ENCODE measurements around the gene SPARCL1. TPM values are rescaled to one million over a fixed set of nuclear protein-coding genes. Genes with fewer than 3 reads are reported as not detected.

Gene SPARCL1
- polyA plus RNA-seq, 1 donor (not counting 4 experiments of a cell fraction or from before 2014, with no cell fraction given): not detected

DNA sequence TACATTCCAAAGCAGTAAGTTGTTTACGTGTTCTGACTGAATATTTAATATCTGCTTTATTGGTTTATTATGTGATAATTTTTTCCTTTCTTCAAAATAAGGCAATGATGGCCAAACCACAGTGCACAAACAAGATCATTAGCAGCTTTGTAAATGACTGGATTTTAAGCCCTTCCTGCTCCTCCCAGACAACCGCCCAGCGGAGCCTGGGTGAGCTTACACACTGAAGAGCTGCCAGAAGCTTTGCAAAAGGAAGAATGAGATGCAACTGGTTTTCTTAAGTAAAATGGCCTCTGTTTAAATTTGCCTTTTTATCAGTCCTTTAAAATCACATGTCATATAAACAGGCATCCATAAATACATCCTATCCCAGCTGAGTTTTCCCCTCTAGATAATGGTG lies 52.2 kb downstream of the SPARCL1 start:
- TF ChIP-seq EZH2 (IDR thresholded peaks at IDR 0.05; ENCODE audit: low read length): no peak
- no peak for TF ChIP-seq CTCF (optimal IDR thresholded peaks at IDR 0.05 in 1 of 3, IDR thresholded peaks at IDR 0.05 in 1 of 3, conservative IDR thresholded peaks at IDR 0.05 in 1 of 3; ENCODE audit: extremely low read depth in 1 of 3, insufficient read depth in 2 of 3, low read length in 3 of 3)
- H3K36me3 ChIP-seq (ENCODE audit: control insufficient read depth in 2 of 2, extremely low read depth in 1 of 2, insufficient read depth in 2 of 2, low read length in 2 of 2): no peaks in the 10 kb centered on the region
- no peak for FAIRE-seq

GRCh38 chr4:87469390-87469789 lies 59.8 kb downstream of the SPARCL1 start:
- Histone ChIP-seq H3K27me3 (ENCODE audit: control insufficient read depth, extremely low read depth, insufficient read depth, low read length) (no peaks in the 10 kb centered on the region), H3K27ac (ENCODE audit: control insufficient read depth, insufficient read depth, low read length) (no peak overlapping the region), H3K9me3 (ENCODE audit: control insufficient read depth, low read depth, low read length) (no peaks in the 10 kb centered on the region), H3K9me1 (ENCODE audit: control insufficient read depth, extremely low read depth, insufficient read depth, low read length) (no peaks in the 10 kb centered on the region), H3K4me2 (ENCODE audit: control insufficient read depth, extremely low read depth, insufficient read depth, low read depth, low read length) (no peak overlapping the region), H3K4me3 (ENCODE audit: control insufficient read depth in 2 of 3, extremely low read depth in 1 of 3, insufficient read depth in 2 of 3, low read depth in 1 of 3, low read length in 3 of 3) (no peak overlapping the region), H4K20me1 (ENCODE audit: control insufficient read depth, extremely low read depth, insufficient read depth, low read length) (no peaks in the 10 kb centered on the region), H3K79me2 (ENCODE audit: control insufficient read depth, insufficient read depth, low read length) (no peaks in the 10 kb centered on the region), H3K4me1 (ENCODE audit: control insufficient read depth, extremely low read depth, insufficient read depth, low read length) (no peaks in the 10 kb centered on the region), H3K36me3 (ENCODE audit: control insufficient read depth in 2 of 2, extremely low read depth in 1 of 2, insufficient read depth in 2 of 2, low read length in 2 of 2) (no peaks in the 10 kb centered on the region), H2AFZ (ENCODE audit: control insufficient read depth, low read length) (no peak overlapping the region), H3K9ac (ENCODE audit: control insufficient read depth, extremely low read depth, insufficient read depth, low read length) (no peak overlapping the region)
- dilution Hi-C loops (cut with MboI; ENCODE audit: extremely low pct_ligation_motif_present, low sequenced_read_pairs): no loop called here
- TF ChIP-seq EZH2 (IDR thresholded peaks at IDR 0.05; ENCODE audit: low read length): no peak
- TF ChIP-seq CTCF (optimal IDR thresholded peaks at IDR 0.05 in 1 of 3, IDR thresholded peaks at IDR 0.05 in 1 of 3, conservative IDR thresholded peaks at IDR 0.05 in 1 of 3; ENCODE audit: extremely low read depth in 1 of 3, insufficient read depth in 2 of 3, low read length in 3 of 3): no peak
- FAIRE-seq (no peak), DNase-seq (ENCODE audit: low read depth, low spot score) (no peak)

More for the DNA sequence above, 52.2 kb downstream of the SPARCL1 start:
- Histone ChIP-seq H3K4me1 (ENCODE audit: control insufficient read depth, extremely low read depth, insufficient read depth, low read length) (no peaks in the 10 kb centered on the region), H3K27ac (ENCODE audit: control insufficient read depth, insufficient read depth, low read length) (no peak overlapping the region), H2AFZ (ENCODE audit: control insufficient read depth, low read length) (no peak overlapping the region), H3K4me3 (ENCODE audit: control insufficient read depth in 2 of 3, extremely low read depth in 1 of 3, insufficient read depth in 2 of 3, low read depth in 1 of 3, low read length in 3 of 3) (no peak overlapping the region), H4K20me1 (ENCODE audit: control insufficient read depth, extremely low read depth, insufficient read depth, low read length) (no peaks in the 10 kb centered on the region), H3K9me3 (ENCODE audit: control insufficient read depth, low read depth, low read length) (no peaks in the 10 kb centered on the region), H3K9ac (ENCODE audit: control insufficient read depth, extremely low read depth, insufficient read depth, low read length) (no peak overlapping the region), H3K4me2 (ENCODE audit: control insufficient read depth, extremely low read depth, insufficient read depth, low read depth, low read length) (no peak overlapping the region), H3K79me2 (ENCODE audit: control insufficient read depth, insufficient read depth, low read length) (no peaks in the 10 kb centered on the region), H3K27me3 (ENCODE audit: control insufficient read depth, extremely low read depth, insufficient read depth, low read length) (no peaks in the 10 kb centered on the region), H3K9me1 (ENCODE audit: control insufficient read depth, extremely low read depth, insufficient read depth, low read length) (no peaks in the 10 kb centered on the region)
- dilution Hi-C loops (cut with MboI; ENCODE audit: extremely low pct_ligation_motif_present, low sequenced_read_pairs): no loop called here
- DNase-seq (ENCODE audit: low read depth, low spot score): no peak
